K562 (cell line): ENCODE results near the gene PPM1L. TPM values are rescaled to one million over a fixed set of nuclear protein-coding genes. Genes with fewer than 3 reads are reported as not detected.

ENCODE experiments used
- ATAC-seq: fragments of 200-7000 bp; cut with Tn5 transposase; 3 replicates; pipeline ENCODE4 v1.9.1; 2020; ENCODE audit warnings: moderate library complexity
- BruUV-seq: library from RNA; stranded (reverse); fragments of 400-500 nt; replicated peaks from 2 replicates; lab custom pipeline; 2021; lab: Mats Ljungman, UMichigan
- CTCF ChIA-PET: fragments of 300-600 bp; formaldehyde crosslinking; extraction: SDS; loops from one replicate; lab custom pipeline; 2021; ENCODE audit warnings: low intra/inter-chr PET ratio; lab: Yijun Ruan, JAX
- POLR2A ChIA-PET: fragments of 300-600, 350-650 bp; sonication (Branson Sonifier 250); formaldehyde crosslinking; extraction: SDS; loops from one replicate; lab custom pipeline; 2021; ENCODE audit warnings: antibody characterized with exemption, inconsistent platforms; lab: Yijun Ruan, JAX
- DNase-seq, 4 experiments: peaks; one replicate each; pipeline versions ENCODE4 v3.0.0 to v3.0.0-alpha.2; 2011 to 2018; ENCODE audit warnings: low spot score in 3 of 4, mixed read lengths in 3 of 4; ENCODE audit errors: extremely low read depth in 1 of 4
- FAIRE-seq: peaks from 2 replicates; lab custom pipeline; 2011; peaks lifted over from hg19 to GRCh38; lab: Jason Lieb, UNC
- H2AFZ ChIP-seq: 2 replicates; pipeline ENCODE4 v1.6.0; 2011; ENCODE audit warnings: low read depth, low read length, control low read depth, inconsistent platforms
- H3K27ac ChIP-seq: fragments of 200-600 bp; 3 replicates; pipeline ENCODE4 v1.8.0; 2011; ENCODE audit warnings: low read depth, mild to moderate bottlenecking, control low read depth, inconsistent platforms, low read length, moderate library complexity, mixed read lengths; ENCODE audit errors: extremely low read depth
- H3K27me3 ChIP-seq, 2 experiments: fragments of 300-600 bp in 1 of 2; 2 replicates in 1 of 2; 3 replicates in 1 of 2; pipeline versions ENCODE4 v1.6.0 to v1.8.0; 2011; ENCODE audit warnings: inconsistent platforms in 2 of 2, low read length in 2 of 2, mild to moderate bottlenecking in 1 of 2, mixed read lengths in 1 of 2, moderate library complexity in 1 of 2; ENCODE audit not compliant: control insufficient read depth in 2 of 2, insufficient read depth in 2 of 2
- H3K36me3 ChIP-seq: fragments of 300-600 bp; 3 replicates; pipeline ENCODE4 v1.8.0; 2011; ENCODE audit warnings: mild to moderate bottlenecking, low read length, inconsistent platforms; ENCODE audit not compliant: control insufficient read depth, insufficient read depth
- H3K4me1 ChIP-seq, 2 experiments: fragments of 200-600 bp in 1 of 2; replicated peaks in 1 of 2; 2 replicates in 1 of 2; 3 replicates in 1 of 2; pipeline versions ENCODE4 v1.5.1 to v1.8.0; 2011; ENCODE audit warnings: inconsistent platforms in 2 of 2, low read length in 2 of 2, mild to moderate bottlenecking in 1 of 2, mixed read lengths in 1 of 2, moderate library complexity in 1 of 2; ENCODE audit not compliant: control insufficient read depth in 2 of 2, insufficient read depth in 2 of 2
- H3K4me2 ChIP-seq: 2 replicates; pipeline ENCODE4 v1.6.1; 2011; ENCODE audit warnings: low read length, control low read depth, inconsistent platforms, mixed read lengths; ENCODE audit not compliant: insufficient read depth
- H3K4me3 ChIP-seq: fragments of 200-600 bp; sonication (generic), shearing (Covaris generic); 2 replicates; pipeline ENCODE4 v1.5.1; 2016; ENCODE audit warnings: control low read depth, inconsistent platforms
- H3K79me2 ChIP-seq: fragments of 200-600 bp; 3 replicates; pipeline ENCODE4 v1.8.0; 2011; ENCODE audit warnings: low read length, inconsistent platforms; ENCODE audit not compliant: control insufficient read depth, insufficient read depth
- H3K9ac ChIP-seq, 2 experiments: 2 replicates each; pipeline versions ENCODE4 v1.6.0 to v1.6.1; 2011; ENCODE audit warnings: low read depth in 2 of 2, low read length in 2 of 2, control low read depth in 1 of 2, inconsistent platforms in 1 of 2, mild to moderate bottlenecking in 1 of 2, mixed read lengths in 1 of 2; ENCODE audit not compliant: insufficient read depth in 1 of 2
- H3K9me1 ChIP-seq: one replicate; pipeline ENCODE4 v1.6.0; 2011; ENCODE audit warnings: inconsistent platforms, mild to moderate bottlenecking, low read length, moderate library complexity; ENCODE audit not compliant: control insufficient read depth, insufficient read depth
- H3K9me3 ChIP-seq: replicated peaks from 2 replicates; pipeline ENCODE4 v1.5.1; 2011; ENCODE audit warnings: low read depth, low read length, inconsistent platforms; ENCODE audit not compliant: control insufficient read depth, insufficient read depth
- H4K20me1 ChIP-seq: replicated peaks from 2 replicates; pipeline ENCODE4 v1.6.1; 2011; ENCODE audit warnings: low read length, inconsistent platforms, mixed read lengths; ENCODE audit not compliant: control insufficient read depth, insufficient read depth
- BRCA1 ChIP-seq, 2 experiments: fragments of 450-650 bp in 1 of 2; sonication (generic) in 1 of 2; formaldehyde crosslinking in 1 of 2; IDR thresholded peaks; 2 replicates each; pipeline versions ENCODE4 v1.5.0 to v1.6.1; 2017 to 2020; ENCODE audit warnings: mild to moderate bottlenecking in 1 of 2, missing genetic modification reagents in 1 of 2
- ELF2 ChIP-seq: fragments of 250-450 bp; sonication (Bioruptor Pico); IDR thresholded peaks from 2 replicates; pipeline ENCODE4 v1.5.0; 2021; ENCODE audit warnings: mild to moderate bottlenecking
- GABPB1 ChIP-seq: sonication (generic); formaldehyde crosslinking; IDR thresholded peaks from 2 replicates; pipeline ENCODE4 v1.8.0; 2022; ENCODE audit warnings: mild to moderate bottlenecking, missing genetic modification reagents
- GTF2A2 ChIP-seq: IDR thresholded peaks from 2 replicates; pipeline ENCODE4 v1.6.1; 2016; ENCODE audit warnings: mild to moderate bottlenecking, missing genetic modification characterization, missing compliant biosample characterization
- JUNB ChIP-seq: fragments of 450-650 bp; formaldehyde crosslinking; conservative IDR thresholded peaks from 2 replicates; pipeline ENCODE4 v1.4.0; 2020; ENCODE audit warnings: mild to moderate bottlenecking
- LEF1 ChIP-seq: fragments of 450-650 bp; IDR thresholded peaks from 2 replicates; pipeline ENCODE4 v1.6.1; 2016; ENCODE audit warnings: mild to moderate bottlenecking
- MBD2 ChIP-seq: sonication (generic); IDR thresholded peaks from 2 replicates; pipeline ENCODE4 v1.6.1; 2016; ENCODE audit warnings: low read depth, borderline replicate concordance
- MED1 ChIP-seq: sonication (generic); formaldehyde crosslinking; IDR thresholded peaks from 2 replicates; pipeline ENCODE4 v1.8.1; 2023; ENCODE audit warnings: missing genetic modification reagents, borderline replicate concordance
- NCOA2 ChIP-seq, 2 experiments: fragments of 450-650 bp; IDR thresholded peaks; 2 replicates each; pipeline ENCODE4 v1.6.1; 2018; ENCODE audit warnings: mild to moderate bottlenecking in 2 of 2, moderate library complexity in 1 of 2; ENCODE audit not compliant: partially characterized antibody in 2 of 2
- NFYB ChIP-seq: IDR thresholded peaks from 2 replicates; pipeline ENCODE4 v1.6.1; 2011; ENCODE audit warnings: mild to moderate bottlenecking, moderate library complexity; ENCODE audit not compliant: insufficient read length; ENCODE audit errors: extremely low read depth
- RB1 ChIP-seq: fragments of 450-650 bp; IDR thresholded peaks from 2 replicates; pipeline ENCODE4 v1.6.1; 2017; ENCODE audit warnings: low read depth, mild to moderate bottlenecking
- RBM39 ChIP-seq: fragments of 200-400 bp; formaldehyde crosslinking; optimal IDR thresholded peaks from 2 replicates; pipeline ENCODE3; 2018; ENCODE audit warnings: low read depth, low read length
- ZFP30 ChIP-seq: fragments of 250-450 bp; sonication (Bioruptor Pico); IDR thresholded peaks from 2 replicates; pipeline ENCODE4 v1.8.0; 2022; ENCODE audit warnings: moderate library complexity, mild to moderate bottlenecking, inconsistent platforms, borderline replicate concordance
- ZNF766 ChIP-seq: fragments of 200-800 bp; sonication (Bioruptor generic); conservative IDR thresholded peaks from 2 replicates; pipeline ENCODE4 v1.6.1; 2016; ENCODE audit warnings: missing genetic modification characterization, missing compliant biosample characterization
- WGBS: fragments of 100-300 bp; shearing (Covaris generic); methylation state at CpG from one replicate; pipeline ENCODE4 v1.1.6; 2016; ENCODE audit warnings: low coverage, mixed read lengths; ENCODE audit not compliant: insufficient coverage; ENCODE audit errors: missing lambda C conversion rate; 5-methylcytosine and 5-hydroxymethylcytosine counted together
- in situ Hi-C: fragments of 300-500 bp; cut with MboI; formaldehyde crosslinking; loops from 4 replicates; pipeline ENCODE4 v1.15.0; 2018; ENCODE audit warnings: inconsistent platforms, mixed read lengths
- intact Hi-C: fragments of 100-400 bp; cut with micrococcal nuclease; formaldehyde crosslinking; loops from 2 replicates; pipeline ENCODE4 v1.14.2; 2022
- polyA plus RNA-seq, 8 experiments: library from polyadenylated mRNA; depleted of rRNA in 4 of 8; stranded (reverse) in 5 of 8; unstranded in 3 of 8; fragments of >200 nt; fragmentation: Nextera tagmentation in 2 of 8; fragmentation: Illumina TruSeq in 1 of 8; extraction: Ambion mirVana in 2 of 8; extraction: Trizol in 1 of 8; gene quantifications; 2 replicates each; pipeline versions ENCODE4 v1.2.1 to v1.2.3, GENCODE V29; 2011 to 2014; ENCODE audit warnings: inconsistent platforms in 1 of 8, missing spikeins in 1 of 8
- total RNA-seq, 7 experiments: library from RNA; depleted of rRNA in 6 of 7; stranded (reverse); fragments of >200 nt in 6 of 7; fragmentation: Illumina TruSeq in 2 of 7; extraction: Trizol in 2 of 7; gene quantifications; 2 replicates each; pipeline versions ENCODE4 v1.2.1 to v1.2.3, GENCODE V29; 2011 to 2021; ENCODE audit warnings: low replicate concordance in 1 of 7
- TF ChIP-seq, protein P1 (sequence below): sonication (generic); formaldehyde crosslinking; IDR thresholded peaks from 2 replicates; pipeline ENCODE4 v1.4.0; 2020; ENCODE audit warnings: mild to moderate bottlenecking, missing genetic modification reagents
- TF ChIP-seq, protein P2 (sequence below): fragments of 250-450 bp; sonication (Bioruptor Pico); IDR thresholded peaks from 2 replicates; pipeline ENCODE4 v1.5.0; 2021; ENCODE audit warnings: mild to moderate bottlenecking, borderline replicate concordance
- TF ChIP-seq, protein P3 (sequence below), 2 experiments: IDR thresholded peaks; 2 replicates each; pipeline ENCODE4 v1.6.1; 2012; ENCODE audit warnings: improper control_type of control experiment in 2 of 2, low read depth in 2 of 2, low read length in 2 of 2, borderline replicate concordance in 1 of 2

PPM1L gene
- total and polyA plus RNA-seq, 9 of the 15 experiments (the other 6 are each of a cell fraction or from before 2014, with no cell fraction given), result 0.01 to 0.41 (median 0.14) TPM

DNA sequence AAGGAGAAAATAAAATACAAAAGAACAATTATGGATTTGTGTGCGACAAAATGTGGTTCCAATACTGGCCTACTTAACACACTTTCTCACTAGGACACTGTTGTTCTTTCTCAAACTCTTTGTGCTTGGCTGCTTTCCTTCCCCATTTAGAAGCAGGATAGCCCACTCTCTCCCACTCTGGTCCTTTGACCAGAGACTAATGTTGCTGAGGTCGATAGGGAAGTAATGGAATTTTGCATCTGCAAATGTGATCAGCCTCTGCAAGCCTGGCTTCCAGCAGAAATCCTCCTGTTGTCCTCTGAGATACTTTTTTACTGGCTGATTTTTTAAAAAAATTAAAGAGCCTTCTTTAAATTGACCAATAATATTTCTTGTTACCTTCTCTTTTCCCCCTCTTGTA is 71.0 kb downstream of the PPM1L start:
- no peaks in the 10 kb centered on the region for H3K4me1 ChIP-seq
- DNase-seq (no peak), FAIRE-seq (no peak), ATAC-seq (no peak)
- no peaks in the 10 kb centered on the region for H3K79me2 ChIP-seq
- POLR2A ChIA-PET, result no interaction called here
- H3K9me1 ChIP-seq, result no peaks in the 10 kb centered on the region
- CTCF ChIA-PET, result no interaction called here
- H3K9ac ChIP-seq, result no peak overlapping the region
- no peaks in the 10 kb centered on the region for H4K20me1 ChIP-seq
- in situ Hi-C loops, result no loop called here
- no peak overlapping the region for H3K4me3 ChIP-seq
- TF ChIP-seq NCOA2 (IDR thresholded peaks at IDR 0.05; ENCODE audit: partially characterized antibody in 2 of 2), result no peak
- TF ChIP-seq, protein P1, sequence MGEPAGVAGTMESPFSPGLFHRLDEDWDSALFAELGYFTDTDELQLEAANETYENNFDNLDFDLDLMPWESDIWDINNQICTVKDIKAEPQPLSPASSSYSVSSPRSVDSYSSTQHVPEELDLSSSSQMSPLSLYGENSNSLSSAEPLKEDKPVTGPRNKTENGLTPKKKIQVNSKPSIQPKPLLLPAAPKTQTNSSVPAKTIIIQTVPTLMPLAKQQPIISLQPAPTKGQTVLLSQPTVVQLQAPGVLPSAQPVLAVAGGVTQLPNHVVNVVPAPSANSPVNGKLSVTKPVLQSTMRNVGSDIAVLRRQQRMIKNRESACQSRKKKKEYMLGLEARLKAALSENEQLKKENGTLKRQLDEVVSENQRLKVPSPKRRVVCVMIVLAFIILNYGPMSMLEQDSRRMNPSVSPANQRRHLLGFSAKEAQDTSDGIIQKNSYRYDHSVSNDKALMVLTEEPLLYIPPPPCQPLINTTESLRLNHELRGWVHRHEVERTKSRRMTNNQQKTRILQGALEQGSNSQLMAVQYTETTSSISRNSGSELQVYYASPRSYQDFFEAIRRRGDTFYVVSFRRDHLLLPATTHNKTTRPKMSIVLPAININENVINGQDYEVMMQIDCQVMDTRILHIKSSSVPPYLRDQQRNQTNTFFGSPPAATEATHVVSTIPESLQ (CRISPR knock-in tag), result no peak
- TF ChIP-seq ZFP30, result no peak
- TF ChIP-seq GTF2A2, result no peak
- TF ChIP-seq GABPB1 (CRISPR knock-in tag), result no peak
- TF ChIP-seq MBD2, result no peak
- TF ChIP-seq BRCA1 (IDR thresholded peaks at IDR 0.05), result no peak
- no peak for TF ChIP-seq BRCA1 (CRISPR knock-in tag; IDR thresholded peaks at IDR 0.05)
- TF ChIP-seq ELF2 (CRISPR knock-in tag), result no peak
- TF ChIP-seq, protein P2, sequence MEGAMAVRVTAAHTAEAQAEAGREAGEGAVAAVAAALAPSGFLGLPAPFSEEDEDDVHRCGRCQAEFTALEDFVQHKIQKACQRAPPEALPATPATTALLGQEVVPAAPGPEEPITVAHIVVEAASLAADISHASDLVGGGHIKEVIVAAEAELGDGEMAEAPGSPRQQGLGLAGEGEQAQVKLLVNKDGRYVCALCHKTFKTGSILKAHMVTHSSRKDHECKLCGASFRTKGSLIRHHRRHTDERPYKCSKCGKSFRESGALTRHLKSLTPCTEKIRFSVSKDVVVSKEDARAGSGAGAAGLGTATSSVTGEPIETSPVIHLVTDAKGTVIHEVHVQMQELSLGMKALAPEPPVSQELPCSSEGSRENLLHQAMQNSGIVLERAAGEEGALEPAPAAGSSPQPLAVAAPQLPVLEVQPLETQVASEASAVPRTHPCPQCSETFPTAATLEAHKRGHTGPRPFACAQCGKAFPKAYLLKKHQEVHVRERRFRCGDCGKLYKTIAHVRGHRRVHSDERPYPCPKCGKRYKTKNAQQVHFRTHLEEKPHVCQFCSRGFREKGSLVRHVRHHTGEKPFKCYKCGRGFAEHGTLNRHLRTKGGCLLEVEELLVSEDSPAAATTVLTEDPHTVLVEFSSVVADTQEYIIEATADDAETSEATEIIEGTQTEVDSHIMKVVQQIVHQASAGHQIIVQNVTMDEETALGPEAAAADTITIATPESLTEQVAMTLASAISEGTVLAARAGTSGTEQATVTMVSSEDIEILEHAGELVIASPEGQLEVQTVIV (CRISPR knock-in tag), result no peak
- TF ChIP-seq LEF1, result no peak
- no peak for TF ChIP-seq MED1 (CRISPR knock-in tag)
- no peak for TF ChIP-seq RB1
- TF ChIP-seq JUNB (CRISPR knock-in tag), result no peak
- TF ChIP-seq ZNF766 (CRISPR knock-in tag), result no peak
- TF ChIP-seq NFYB, result no peak
- TF ChIP-seq, protein P3, sequence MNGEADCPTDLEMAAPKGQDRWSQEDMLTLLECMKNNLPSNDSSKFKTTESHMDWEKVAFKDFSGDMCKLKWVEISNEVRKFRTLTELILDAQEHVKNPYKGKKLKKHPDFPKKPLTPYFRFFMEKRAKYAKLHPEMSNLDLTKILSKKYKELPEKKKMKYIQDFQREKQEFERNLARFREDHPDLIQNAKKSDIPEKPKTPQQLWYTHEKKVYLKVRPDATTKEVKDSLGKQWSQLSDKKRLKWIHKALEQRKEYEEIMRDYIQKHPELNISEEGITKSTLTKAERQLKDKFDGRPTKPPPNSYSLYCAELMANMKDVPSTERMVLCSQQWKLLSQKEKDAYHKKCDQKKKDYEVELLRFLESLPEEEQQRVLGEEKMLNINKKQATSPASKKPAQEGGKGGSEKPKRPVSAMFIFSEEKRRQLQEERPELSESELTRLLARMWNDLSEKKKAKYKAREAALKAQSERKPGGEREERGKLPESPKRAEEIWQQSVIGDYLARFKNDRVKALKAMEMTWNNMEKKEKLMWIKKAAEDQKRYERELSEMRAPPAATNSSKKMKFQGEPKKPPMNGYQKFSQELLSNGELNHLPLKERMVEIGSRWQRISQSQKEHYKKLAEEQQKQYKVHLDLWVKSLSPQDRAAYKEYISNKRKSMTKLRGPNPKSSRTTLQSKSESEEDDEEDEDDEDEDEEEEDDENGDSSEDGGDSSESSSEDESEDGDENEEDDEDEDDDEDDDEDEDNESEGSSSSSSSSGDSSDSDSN (IDR thresholded peaks at IDR 0.05; ENCODE audit: borderline replicate concordance in 1 of 2, low read depth in 2 of 2, low read length in 2 of 2), result no peak
- no peak for TF ChIP-seq RBM39
- BruUV-seq, result no TSS peak
- intact Hi-C loops, result no loop called here
- no peak overlapping the region for H3K4me2 ChIP-seq
- no peak overlapping the region for H3K27ac ChIP-seq
- H2AFZ ChIP-seq, result no peak overlapping the region
- H3K9me3 ChIP-seq, result no peaks in the 10 kb centered on the region
- H3K27me3 ChIP-seq, result no peaks in the 10 kb centered on the region
- WGBS, result 2% methylated on average over 2 of the region's 2 CpGs
- no peaks in the 10 kb centered on the region for H3K36me3 ChIP-seq
